ENCODE results near the gene PIP5K1B.
"Not testable (repeated sequence)": the region's sequence is repeated elsewhere in the genome, so short reads cannot be mapped to it uniquely, and the experiment has no call there.

The PIP5K1B gene

GRCh38 chr9:69045821-69046220 is 340.8 kb downstream of the PIP5K1B start:
- H3K27me3 ChIP-seq (ENCODE audit: control insufficient read depth in 1 of 2, insufficient read depth in 2 of 2, low read length in 2 of 2): no peaks in the 10 kb centered on the region
- H3K4me3 ChIP-seq (ENCODE audit: low read depth in 1 of 2, low read length in 2 of 2): no peak overlapping the region
- peaks cover 18% of the 10 kb centered on the region for H3K36me3 ChIP-seq (ENCODE audit: insufficient read depth, low read length)
- H3K27ac ChIP-seq (ENCODE audit: low read depth, low read length): no peak overlapping the region
- H3K9me3 ChIP-seq (ENCODE audit: low read length): no peaks in the 10 kb centered on the region
- no peak overlapping the region for H3K9ac ChIP-seq (ENCODE audit: low read length)
- H3K4me1 ChIP-seq (ENCODE audit: insufficient read depth, low read length): peaks cover 9% of the 10 kb centered on the region

GRCh38 chr9:69046723-69047122 is 341.7 kb downstream of the PIP5K1B start:
- Histone ChIP-seq H3K4me3 (ENCODE audit: low read depth in 1 of 2, low read length in 2 of 2) (no peak overlapping the region), H3K36me3 (ENCODE audit: insufficient read depth, low read length) (peaks cover 18% of the 10 kb centered on the region), H3K4me1 (ENCODE audit: insufficient read depth, low read length) (peaks cover 9% of the 10 kb centered on the region), H3K27ac (ENCODE audit: low read depth, low read length) (no peak overlapping the region), H3K9ac (ENCODE audit: low read length) (no peak overlapping the region), H3K9me3 (ENCODE audit: low read length) (no peaks in the 10 kb centered on the region), H3K27me3 (ENCODE audit: control insufficient read depth in 1 of 2, insufficient read depth in 2 of 2, low read length in 2 of 2) (no peaks in the 10 kb centered on the region)

- Histone ChIP-seq H3K27ac (ENCODE audit: low read depth, low read length) (no peak overlapping the region), H3K4me1 (ENCODE audit: insufficient read depth, low read length) (peaks cover 9% of the 10 kb centered on the region), H3K4me3 (ENCODE audit: low read depth in 1 of 2, low read length in 2 of 2) (no peak overlapping the region), H3K9me3 (ENCODE audit: low read length) (no peaks in the 10 kb centered on the region), H3K27me3 (ENCODE audit: control insufficient read depth in 1 of 2, insufficient read depth in 2 of 2, low read length in 2 of 2) (no peaks in the 10 kb centered on the region), H3K36me3 (ENCODE audit: insufficient read depth, low read length) (peaks cover 18% of the 10 kb centered on the region), H3K9ac (ENCODE audit: low read length) (no peak overlapping the region)
Measured at GRCh38 chr9:69047371-69047770, 342.3 kb downstream of the PIP5K1B start.

GRCh38 chr9:69049094-69049493 is 344.1 kb downstream of the PIP5K1B start:
- Histone ChIP-seq H3K4me3 (ENCODE audit: low read depth in 1 of 2, low read length in 2 of 2) (no peak overlapping the region), H3K27me3 (ENCODE audit: control insufficient read depth in 1 of 2, insufficient read depth in 2 of 2, low read length in 2 of 2) (no peaks in the 10 kb centered on the region), H3K36me3 (ENCODE audit: insufficient read depth, low read length) (peaks cover 18% of the 10 kb centered on the region), H3K4me1 (ENCODE audit: insufficient read depth, low read length) (peaks cover 9% of the 10 kb centered on the region), H3K27ac (ENCODE audit: low read depth, low read length) (no peak overlapping the region), H3K9me3 (ENCODE audit: low read length) (no peaks in the 10 kb centered on the region), H3K9ac (ENCODE audit: low read length) (no peak overlapping the region)

- not testable (repeated sequence) for H3K9me3 ChIP-seq (ENCODE audit: low read length); H3K9ac ChIP-seq (ENCODE audit: low read length); H3K27me3 ChIP-seq (ENCODE audit: control insufficient read depth in 1 of 2, insufficient read depth in 2 of 2, low read length in 2 of 2); H3K4me3 ChIP-seq (ENCODE audit: low read depth in 1 of 2, low read length in 2 of 2); H3K4me1 ChIP-seq (ENCODE audit: insufficient read depth, low read length); H3K27ac ChIP-seq (ENCODE audit: low read depth, low read length)
- peaks cover 26% of the 10 kb centered on the region for H3K36me3 ChIP-seq (ENCODE audit: insufficient read depth, low read length)
Measured at GRCh38 chr9:69050936-69051335, 345.9 kb downstream of the PIP5K1B start.

GRCh38 chr9:69054989-69055388 is 349.9 kb downstream of the PIP5K1B start:
- no peak overlapping the region for H3K27ac ChIP-seq (ENCODE audit: low read depth, low read length)
- H3K4me1 ChIP-seq (ENCODE audit: insufficient read depth, low read length): no peaks in the 10 kb centered on the region
- no peaks in the 10 kb centered on the region for H3K27me3 ChIP-seq (ENCODE audit: control insufficient read depth in 1 of 2, insufficient read depth in 2 of 2, low read length in 2 of 2)

GRCh38 chr9:69056191-69056815 is 351.3 kb downstream of the PIP5K1B start:
- no peak overlapping the region for H3K27ac ChIP-seq (ENCODE audit: low read depth, low read length)
- H3K9me3 ChIP-seq (ENCODE audit: low read length): no peaks in the 10 kb centered on the region
- H3K4me3 ChIP-seq (ENCODE audit: low read depth in 1 of 2, low read length in 2 of 2): no peak overlapping the region
- H3K27me3 ChIP-seq (ENCODE audit: control insufficient read depth in 1 of 2, insufficient read depth in 2 of 2, low read length in 2 of 2): no peaks in the 10 kb centered on the region
- peaks cover 20% of the 10 kb centered on the region for H3K36me3 ChIP-seq (ENCODE audit: insufficient read depth, low read length)
- H3K4me1 ChIP-seq (ENCODE audit: insufficient read depth, low read length): no peaks in the 10 kb centered on the region
- no peak overlapping the region for H3K9ac ChIP-seq (ENCODE audit: low read length)

More at GRCh38 chr9:69054989-69055388, 349.9 kb downstream of the PIP5K1B start:
- Histone ChIP-seq H3K36me3 (ENCODE audit: insufficient read depth, low read length) (peaks cover 20% of the 10 kb centered on the region), H3K9ac (ENCODE audit: low read length) (no peak overlapping the region), H3K9me3 (ENCODE audit: low read length) (no peaks in the 10 kb centered on the region), H3K4me3 (ENCODE audit: low read depth in 1 of 2, low read length in 2 of 2) (no peak overlapping the region)

GRCh38 chr9:69058101-69058500 is 353.1 kb downstream of the PIP5K1B start:
- H3K4me3 ChIP-seq (ENCODE audit: low read depth in 1 of 2, low read length in 2 of 2): no peak overlapping the region
- H3K9me3 ChIP-seq (ENCODE audit: low read length): no peaks in the 10 kb centered on the region
- H3K36me3 ChIP-seq (ENCODE audit: insufficient read depth, low read length): peaks cover 20% of the 10 kb centered on the region
- no peaks in the 10 kb centered on the region for H3K27me3 ChIP-seq (ENCODE audit: control insufficient read depth in 1 of 2, insufficient read depth in 2 of 2, low read length in 2 of 2)
- no peak overlapping the region for H3K27ac ChIP-seq (ENCODE audit: low read depth, low read length)
- no peak overlapping the region for H3K9ac ChIP-seq (ENCODE audit: low read length)
- no peaks in the 10 kb centered on the region for H3K4me1 ChIP-seq (ENCODE audit: insufficient read depth, low read length)
